H1 (cell line): ENCODE measurements around the gene EPHA6. TPM values are rescaled to one million over a fixed set of nuclear protein-coding genes. Genes with fewer than 3 reads are reported as not detected.

Experiments used
- CTCF ChIA-PET: fragments of 300-600 bp; sonication (Branson Sonifier 250); formaldehyde crosslinking; loops from one replicate; lab custom pipeline; 2021; ENCODE audit not compliant: partially characterized antibody; lab: Charles Lee
- POLR2A ChIA-PET: fragments of 300-600 bp; sonication (Branson Sonifier 250); formaldehyde crosslinking; loops from one replicate; lab custom pipeline; 2021; ENCODE audit warnings: inconsistent platforms; ENCODE audit not compliant: partially characterized antibody; lab: Charles Lee
- DNase-seq, 2 experiments: peaks; one replicate each; pipeline versions ENCODE4 v3.0.0 to v3.0.0-alpha.2; 2010 to 2022; ENCODE audit warnings: low spot score in 2 of 2, low read depth in 1 of 2, mixed read lengths in 1 of 2
- FAIRE-seq: peaks from 2 replicates; lab custom pipeline; 2011; peaks lifted over from hg19 to GRCh38; lab: Jason Lieb, UNC
- H2AFZ ChIP-seq: 2 replicates; pipeline ENCODE4 v1.8.1; 2012; ENCODE audit warnings: low read length, inconsistent platforms
- H2AK5ac ChIP-seq: 2 replicates; pipeline ENCODE4 v1.6.1; 2013; ENCODE audit warnings: low read depth, low read length
- H2BK120ac ChIP-seq: replicated peaks from 2 replicates; pipeline ENCODE3; 2013; ENCODE audit warnings: low read depth, low read length, inconsistent platforms
- H2BK12ac ChIP-seq: 2 replicates; pipeline ENCODE4 v1.6.1; 2013; ENCODE audit warnings: low read depth, low read length
- H2BK15ac ChIP-seq: 2 replicates; pipeline ENCODE4 v1.6.1; 2013; ENCODE audit warnings: low read length
- H2BK20ac ChIP-seq: 2 replicates; pipeline ENCODE4 v1.6.1; 2013; ENCODE audit warnings: low read length
- H2BK5ac ChIP-seq: 2 replicates; pipeline ENCODE4 v1.6.1; 2013; ENCODE audit warnings: low read depth, low read length
- H3K14ac ChIP-seq: 2 replicates; pipeline ENCODE4 v1.6.1; 2013; ENCODE audit warnings: inconsistent platforms; ENCODE audit not compliant: insufficient read length
- H3K18ac ChIP-seq: 2 replicates; pipeline ENCODE4 v1.6.1; 2013; ENCODE audit warnings: low read length; ENCODE audit errors: extremely low read depth
- H3K23ac ChIP-seq: 2 replicates; pipeline ENCODE4 v1.6.1; 2013; ENCODE audit warnings: inconsistent platforms; ENCODE audit not compliant: insufficient read length
- H3K23me2 ChIP-seq: 2 replicates; pipeline ENCODE4 v1.6.1; 2013; ENCODE audit warnings: low read depth, low read length
- H3K27ac ChIP-seq: 2 replicates; pipeline ENCODE4 v1.6.1; 2011; ENCODE audit warnings: low read depth, low read length, inconsistent platforms
- H3K27me3 ChIP-seq, 4 experiments: replicated peaks in 1 of 4; 1 replicate in 1 of 4; 2 replicates in 3 of 4; pipeline versions ENCODE4 v1.6.1 to v1.8.1; 2011 to 2013; ENCODE audit warnings: low read length in 3 of 4, mild to moderate bottlenecking in 3 of 4, inconsistent platforms in 2 of 4, mixed read lengths in 2 of 4, moderate library complexity in 1 of 4; ENCODE audit not compliant: control insufficient read depth in 3 of 4, insufficient read depth in 3 of 4; ENCODE audit errors: extremely low read depth in 1 of 4
- H3K36me3 ChIP-seq, 4 experiments: 2 replicates each; pipeline versions ENCODE4 v1.6.1 to v1.8.1; 2011 to 2013; ENCODE audit warnings: mild to moderate bottlenecking in 4 of 4, low read length in 3 of 4, moderate library complexity in 2 of 4, control low read depth in 1 of 4, inconsistent platforms in 1 of 4; ENCODE audit not compliant: insufficient read depth in 4 of 4, control insufficient read depth in 2 of 4
- H3K4ac ChIP-seq: replicated peaks from 2 replicates; pipeline ENCODE3; 2013; ENCODE audit warnings: low read length, low read depth, mixed read lengths, inconsistent platforms; ENCODE audit not compliant: insufficient read length
- H3K4me1 ChIP-seq, 4 experiments: replicated peaks in 1 of 4; 1 replicate in 1 of 4; 2 replicates in 3 of 4; pipeline versions ENCODE4 v1.6.1 to v1.8.1; 2011 to 2013; ENCODE audit warnings: low read length in 3 of 4, inconsistent platforms in 2 of 4, mixed read lengths in 1 of 4; ENCODE audit not compliant: insufficient read depth in 4 of 4, control insufficient read depth in 3 of 4
- H3K4me2 ChIP-seq, 2 experiments: 2 replicates each; pipeline versions ENCODE4 v1.6.1 to v1.8.1; 2011 to 2013; ENCODE audit warnings: low read depth in 2 of 2, low read length in 2 of 2, control low read depth in 1 of 2, inconsistent platforms in 1 of 2, mild to moderate bottlenecking in 1 of 2; ENCODE audit not compliant: insufficient read depth in 1 of 2
- H3K4me3 ChIP-seq, 4 experiments: fragments of 200-600, 300-600 bp in 1 of 4; sonication (generic), shearing (Covaris generic), sonication (Bioruptor Twin) in 1 of 4; 2 replicates each; pipeline versions ENCODE4 v1.5.1 to v1.8.1; 2011 to 2016; ENCODE audit warnings: low read length in 4 of 4, low read depth in 3 of 4, control low read depth in 2 of 4, inconsistent platforms in 2 of 4, mild to moderate bottlenecking in 2 of 4, mixed read lengths in 1 of 4, moderate library complexity in 1 of 4; ENCODE audit not compliant: insufficient read depth in 2 of 4; ENCODE audit errors: extremely low read depth in 1 of 4
- H3K56ac ChIP-seq: replicated peaks from 2 replicates; pipeline ENCODE3; 2013; ENCODE audit warnings: low read depth, mild to moderate bottlenecking, mixed read lengths, low read length, inconsistent platforms; ENCODE audit not compliant: insufficient read length
- H3K79me1 ChIP-seq: 2 replicates; pipeline ENCODE4 v1.6.1; 2013; ENCODE audit warnings: low read depth, low read length, control low read depth
- H3K79me2 ChIP-seq, 2 experiments: 2 replicates each; pipeline versions ENCODE4 v1.6.1 to v1.8.1; 2012 to 2013; ENCODE audit warnings: low read length in 2 of 2, mild to moderate bottlenecking in 2 of 2, inconsistent platforms in 1 of 2; ENCODE audit not compliant: insufficient read depth in 2 of 2, control insufficient read depth in 1 of 2
- H3K9ac ChIP-seq, 4 experiments: replicated peaks in 1 of 4; 1 replicate in 1 of 4; 2 replicates in 3 of 4; pipeline versions ENCODE4 v1.6.1 to v1.8.1; 2011 to 2013; ENCODE audit warnings: low read depth in 3 of 4, low read length in 3 of 4, control low read depth in 2 of 4, mild to moderate bottlenecking in 2 of 4, moderate library complexity in 2 of 4, inconsistent platforms in 1 of 4; ENCODE audit errors: extremely low read depth in 1 of 4
- H3K9me3 ChIP-seq, 2 experiments: 2 replicates each; pipeline versions ENCODE4 v1.6.1 to v1.8.1; 2012 to 2013; ENCODE audit warnings: mild to moderate bottlenecking in 2 of 2, moderate library complexity in 2 of 2, control low read depth in 1 of 2, inconsistent platforms in 1 of 2, low read depth in 1 of 2, low read length in 1 of 2, mixed read lengths in 1 of 2; ENCODE audit not compliant: insufficient read depth in 2 of 2
- H4K20me1 ChIP-seq, 2 experiments: replicated peaks in 1 of 2; 2 replicates each; pipeline versions ENCODE3 to v1.8.1; 2011 to 2013; ENCODE audit warnings: inconsistent platforms in 2 of 2, low read length in 2 of 2, mild to moderate bottlenecking in 1 of 2; ENCODE audit not compliant: insufficient read depth in 2 of 2, control insufficient read depth in 1 of 2
- H4K5ac ChIP-seq: 2 replicates; pipeline ENCODE4 v1.6.1; 2013; ENCODE audit warnings: low read length, low read depth, mixed read lengths, inconsistent platforms; ENCODE audit not compliant: insufficient read length
- H4K8ac ChIP-seq: 2 replicates; pipeline ENCODE4 v1.8.0; 2013; ENCODE audit warnings: mild to moderate bottlenecking, moderate library complexity, low read length, inconsistent platforms; ENCODE audit not compliant: insufficient read depth; ENCODE audit errors: extremely low read depth
- H4K91ac ChIP-seq: replicated peaks from 2 replicates; pipeline ENCODE3; 2013; ENCODE audit warnings: low read length, mixed read lengths, inconsistent platforms; ENCODE audit not compliant: insufficient read length
- CHD2 ChIP-seq: IDR thresholded peaks from 2 replicates; pipeline ENCODE4 v1.6.1; 2012; ENCODE audit warnings: low read length, improper control_type of control experiment
- CREB1 ChIP-seq: IDR thresholded peaks from 2 replicates; pipeline ENCODE4 v1.6.1; 2012; ENCODE audit warnings: inconsistent platforms
- CTCF ChIP-seq, 3 experiments: IDR thresholded peaks; 1 replicate in 2 of 3; 2 replicates in 1 of 3; pipeline versions ENCODE4 v1.5.1 to v1.6.1; 2011; ENCODE audit warnings: low read length in 3 of 3, mild to moderate bottlenecking in 3 of 3, inconsistent platforms in 2 of 3, low read depth in 1 of 3, moderate library complexity in 1 of 3; ENCODE audit not compliant: insufficient read depth in 1 of 3; ENCODE audit errors: control extremely low read depth in 1 of 3
- FOSL1 ChIP-seq: IDR thresholded peaks from 2 replicates; pipeline ENCODE4 v1.6.1; 2011; ENCODE audit warnings: mild to moderate bottlenecking, low read depth, low read length, moderate library complexity; ENCODE audit not compliant: insufficient read depth
- PHF8 ChIP-seq: fragments of 200-600 bp; sonication (generic); conservative IDR thresholded peaks from 2 replicates; pipeline ENCODE4 v1.7.1; 2012; ENCODE audit warnings: low read depth, mild to moderate bottlenecking, inconsistent platforms, low read length, moderate library complexity
- RBBP5 ChIP-seq: IDR thresholded peaks from 2 replicates; pipeline ENCODE4 v1.7.1; 2012; ENCODE audit warnings: low read depth, mild to moderate bottlenecking, inconsistent platforms, low read length, moderate library complexity, borderline replicate concordance
- SP4 ChIP-seq: IDR thresholded peaks from 2 replicates; pipeline ENCODE4 v1.6.1; 2012; ENCODE audit warnings: low read length, inconsistent platforms
- WGBS, 2 experiments: shearing (Covaris generic) in 1 of 2; methylation state at CpG; one replicate each; pipeline versions ENCODE4 v1.1.6 to v1.1.7; 2013 to 2015; ENCODE audit warnings: low lambda C conversion rate in 2 of 2, mixed read lengths in 2 of 2, inconsistent platforms in 1 of 2, low coverage in 1 of 2, missing lambda C conversion rate in 1 of 2; ENCODE audit not compliant: insufficient replicate concordance in 2 of 2, insufficient coverage in 1 of 2, insufficient read length in 1 of 2; ENCODE audit errors: extremely low coverage in 1 of 2, missing lambda C conversion rate in 1 of 2; 5-methylcytosine and 5-hydroxymethylcytosine counted together
- polyA plus RNA-seq, 7 experiments: library from polyadenylated mRNA; depleted of rRNA in 3 of 7; stranded (reverse) in 5 of 7; unstranded in 2 of 7; fragments of >200 nt in 5 of 7; fragments of 200-250 nt in 2 of 7; gene quantifications; 1 replicate in 5 of 7; 2 replicates in 1 of 7; 4 replicates in 1 of 7; pipeline versions ENCODE4 v1.2.1 to v1.2.3, GENCODE V29; 2011 to 2013; ENCODE audit warnings: missing spikeins in 2 of 7, mixed read lengths in 2 of 7
- total RNA-seq: library from RNA; stranded (reverse); fragmentation: NEBNext Ultra II Directional; extraction: Animal tissue kit (Norgen Biotek cat#: 25700); gene quantifications from 2 replicates; pipeline ENCODE4 v1.2.1, GENCODE V29; 2021

EPHA6 gene
- total and polyA plus RNA-seq, 2 of the 8 experiments (the other 6 are each of a cell fraction or from before 2014, with no cell fraction given) = 0.83 to 3.2 TPM

GRCh38 chr3:97089621-97090020, 275.2 kb downstream of the EPHA6 start:
- no peak overlapping the region for H4K91ac ChIP-seq
- H3K27me3 ChIP-seq = no peaks in the 10 kb centered on the region
- no peak overlapping the region for H3K9ac ChIP-seq
- TF ChIP-seq RBBP5 = no peak
- no peak for TF ChIP-seq FOSL1
- no peak for TF ChIP-seq CHD2
- no peak for TF ChIP-seq PHF8
- no peak for TF ChIP-seq CREB1
- TF ChIP-seq SP4 = no peak
- no peak for TF ChIP-seq CTCF (IDR thresholded peaks at IDR 0.05; ENCODE audit: control extremely low read depth in 1 of 3, insufficient read depth in 1 of 3, low read depth in 1 of 3, low read length in 3 of 3)
- H2BK15ac ChIP-seq = no peak overlapping the region
- 79% methylated on average over 2 of the region's 2 CpGs; no CpG with 5 or more reads in 1 of the 2 experiments for WGBS, 2 experiments
- no peak overlapping the region for H3K27ac ChIP-seq
- CTCF ChIA-PET = no interaction called here
- H2AFZ ChIP-seq = no peak overlapping the region
- H4K8ac ChIP-seq = no peak overlapping the region
- H3K4me1 ChIP-seq = no peaks in the 10 kb centered on the region
- no peaks in the 10 kb centered on the region for H3K79me1 ChIP-seq
- DNase-seq (no peak), FAIRE-seq (no peak)
- H2BK120ac ChIP-seq = no peak overlapping the region
- H2BK12ac ChIP-seq = no peak overlapping the region
- H2AK5ac ChIP-seq = no peak overlapping the region
- no peaks in the 10 kb centered on the region for H4K20me1 ChIP-seq
- no peak overlapping the region for H3K4me2 ChIP-seq
- no peak overlapping the region for H3K14ac ChIP-seq
- no peaks in the 10 kb centered on the region for H3K79me2 ChIP-seq
- H3K9me3 ChIP-seq = no peaks in the 10 kb centered on the region
- no peak overlapping the region for H2BK20ac ChIP-seq
- H3K23ac ChIP-seq = no peak overlapping the region
- H3K4ac ChIP-seq = no peak overlapping the region
- no peak overlapping the region for H3K56ac ChIP-seq
- H3K18ac ChIP-seq = no peak overlapping the region
- H4K5ac ChIP-seq = no peak overlapping the region
- H3K36me3 ChIP-seq = no peaks in the 10 kb centered on the region
- H3K23me2 ChIP-seq = no peaks in the 10 kb centered on the region
- no peak overlapping the region for H2BK5ac ChIP-seq
- H3K4me3 ChIP-seq = no peak overlapping the region
- POLR2A ChIA-PET = interaction anchor here (0.7 kb wide), 1 partner anchor 629 kb away, joined by 3 read pairs; no protein-coding TSS in a partner anchor
